ENCODE measurements around the gene SEC14L5. TPM values are rescaled to one million over a fixed set of nuclear protein-coding genes. Genes with fewer than 3 reads are reported as not detected.

Gene SEC14L5
- total RNA-seq, 1 donor from 2014 or later: 0.32 TPM

DNA sequence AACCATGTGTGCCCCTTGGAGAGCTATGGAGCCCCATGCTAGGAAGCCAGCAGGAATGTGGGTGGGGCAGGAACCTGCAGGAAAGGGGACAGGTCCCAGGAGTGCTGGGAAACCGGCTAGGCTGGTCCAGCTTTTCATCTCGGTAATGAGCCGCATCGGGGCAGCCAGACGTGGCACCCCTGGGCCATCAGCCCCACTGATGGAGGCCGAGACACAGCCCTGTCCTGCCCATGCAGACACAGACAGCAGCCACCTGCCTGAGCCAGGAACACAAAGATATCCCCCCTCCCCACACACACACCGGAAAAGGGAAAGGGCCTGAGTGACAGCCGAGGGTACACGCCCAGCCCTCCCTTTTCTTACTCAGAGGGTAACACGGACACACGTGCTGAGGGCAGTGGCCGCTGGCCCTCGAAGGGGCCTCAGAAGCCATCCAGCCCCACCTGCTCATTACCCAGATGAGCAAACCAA, 39.3 kb upstream of the SEC14L5 start:
- H3K4me1 ChIP-seq (ENCODE audit: insufficient read depth, low read length): peaks cover 20% of the 10 kb centered on the region
- no peak overlapping the region for H3K4me3 Mint-ChIP-seq (ENCODE audit: unreplicated experiment)
- no peak overlapping the region for H3K4me3 ChIP-seq (ENCODE audit: insufficient read depth, low read depth, low read length)
- no peak for TF ChIP-seq EZH2 (IDR thresholded peaks at IDR 0.05; ENCODE audit: insufficient read depth, low read length)
- TF ChIP-seq, protein P1, sequence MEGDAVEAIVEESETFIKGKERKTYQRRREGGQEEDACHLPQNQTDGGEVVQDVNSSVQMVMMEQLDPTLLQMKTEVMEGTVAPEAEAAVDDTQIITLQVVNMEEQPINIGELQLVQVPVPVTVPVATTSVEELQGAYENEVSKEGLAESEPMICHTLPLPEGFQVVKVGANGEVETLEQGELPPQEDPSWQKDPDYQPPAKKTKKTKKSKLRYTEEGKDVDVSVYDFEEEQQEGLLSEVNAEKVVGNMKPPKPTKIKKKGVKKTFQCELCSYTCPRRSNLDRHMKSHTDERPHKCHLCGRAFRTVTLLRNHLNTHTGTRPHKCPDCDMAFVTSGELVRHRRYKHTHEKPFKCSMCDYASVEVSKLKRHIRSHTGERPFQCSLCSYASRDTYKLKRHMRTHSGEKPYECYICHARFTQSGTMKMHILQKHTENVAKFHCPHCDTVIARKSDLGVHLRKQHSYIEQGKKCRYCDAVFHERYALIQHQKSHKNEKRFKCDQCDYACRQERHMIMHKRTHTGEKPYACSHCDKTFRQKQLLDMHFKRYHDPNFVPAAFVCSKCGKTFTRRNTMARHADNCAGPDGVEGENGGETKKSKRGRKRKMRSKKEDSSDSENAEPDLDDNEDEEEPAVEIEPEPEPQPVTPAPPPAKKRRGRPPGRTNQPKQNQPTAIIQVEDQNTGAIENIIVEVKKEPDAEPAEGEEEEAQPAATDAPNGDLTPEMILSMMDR (IDR thresholded peaks at IDR 0.05; ENCODE audit: insufficient read depth, low read depth, low read length): no peak
- no peak overlapping the region for H2AFZ ChIP-seq (ENCODE audit: low read depth, low read length)
- H3K27me3 Mint-ChIP-seq (ENCODE audit: low read depth, unreplicated experiment): no peaks in the 10 kb centered on the region
- no peaks in the 10 kb centered on the region for H3K36me3 Mint-ChIP-seq (ENCODE audit: low read depth, unreplicated experiment)
- H3K4me2 ChIP-seq (ENCODE audit: low read length): no peak overlapping the region
- peaks cover 2% of the 10 kb centered on the region for H3K9me3 ChIP-seq (ENCODE audit: insufficient read depth, low read depth, low read length)
- peaks cover 3% of the 10 kb centered on the region for H3K27me3 ChIP-seq (ENCODE audit: insufficient read depth, low read length)
- no peak for FAIRE-seq
- H3K9ac ChIP-seq (ENCODE audit: low read length): no peak overlapping the region
- no peaks in the 10 kb centered on the region for H3K79me2 ChIP-seq (ENCODE audit: insufficient read depth, low read length)
- H3K27ac ChIP-seq (ENCODE audit: low read depth, low read length): no peak overlapping the region
- H3K9me3 Mint-ChIP-seq (ENCODE audit: unreplicated experiment): no peaks in the 10 kb centered on the region
- peaks cover 18% of the 10 kb centered on the region for H3K4me1 Mint-ChIP-seq (ENCODE audit: low read depth, unreplicated experiment)
- no peaks in the 10 kb centered on the region for H3K36me3 ChIP-seq (ENCODE audit: insufficient read depth, low read length)
- no peaks in the 10 kb centered on the region for H4K20me1 ChIP-seq (ENCODE audit: insufficient read depth, low read length)
- peak overlapping the region; percentile 18 for H3K27ac Mint-ChIP-seq (ENCODE audit: unreplicated experiment)
- no peak for DNase-seq (ENCODE audit: low read depth)

DNA sequence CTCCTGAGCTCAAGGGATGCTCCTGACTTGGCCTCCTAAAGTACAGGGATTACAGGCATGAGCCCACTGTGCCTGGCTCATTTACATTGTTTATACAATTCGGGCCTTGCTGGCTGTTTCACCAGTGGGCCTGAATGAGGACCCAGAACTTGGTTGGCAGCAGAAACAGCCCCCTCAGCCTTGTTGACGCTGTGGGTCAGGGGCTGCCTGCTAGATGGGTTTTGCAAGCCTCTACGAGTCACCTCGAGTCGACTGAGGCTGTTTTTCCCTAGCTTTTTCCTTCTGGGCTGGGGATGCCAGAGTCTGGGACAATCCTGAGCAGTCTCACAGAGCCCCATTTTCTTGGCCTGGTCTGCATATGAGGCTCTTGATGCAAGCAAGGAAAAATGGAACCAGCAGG, 37.3 kb upstream of the SEC14L5 start:
- peaks cover 13% of the 10 kb centered on the region for H3K27me3 ChIP-seq (ENCODE audit: insufficient read depth, low read length)
- H2AFZ ChIP-seq (ENCODE audit: low read depth, low read length): no peak overlapping the region
- no peaks in the 10 kb centered on the region for H3K36me3 ChIP-seq (ENCODE audit: insufficient read depth, low read length)
- no peaks in the 10 kb centered on the region for H3K79me2 ChIP-seq (ENCODE audit: insufficient read depth, low read length)
- no peaks in the 10 kb centered on the region for H3K27me3 Mint-ChIP-seq (ENCODE audit: low read depth, unreplicated experiment)
- peaks cover 3% of the 10 kb centered on the region for H3K9me3 Mint-ChIP-seq (ENCODE audit: unreplicated experiment)
- no peaks in the 10 kb centered on the region for H4K20me1 ChIP-seq (ENCODE audit: insufficient read depth, low read length)
- no peak overlapping the region for H3K27ac Mint-ChIP-seq (ENCODE audit: unreplicated experiment)
- H3K4me1 ChIP-seq (ENCODE audit: insufficient read depth, low read length): peaks cover 10% of the 10 kb centered on the region
- H3K27ac ChIP-seq (ENCODE audit: low read depth, low read length): no peak overlapping the region
- TF ChIP-seq, protein P1 (IDR thresholded peaks at IDR 0.05; ENCODE audit: insufficient read depth, low read depth, low read length): no peak
- no peak for TF ChIP-seq EZH2 (IDR thresholded peaks at IDR 0.05; ENCODE audit: insufficient read depth, low read length)
- no peaks in the 10 kb centered on the region for H3K36me3 Mint-ChIP-seq (ENCODE audit: low read depth, unreplicated experiment)
- no peak overlapping the region for H3K4me2 ChIP-seq (ENCODE audit: low read length)
- H3K9ac ChIP-seq (ENCODE audit: low read length): no peak overlapping the region
- no peak overlapping the region for H3K4me3 ChIP-seq (ENCODE audit: insufficient read depth, low read depth, low read length)
- peaks cover under 1% of the 10 kb centered on the region for H3K9me3 ChIP-seq (ENCODE audit: insufficient read depth, low read depth, low read length)
- no peak for DNase-seq (ENCODE audit: low read depth)
- FAIRE-seq: no peak
- peaks cover 13% of the 10 kb centered on the region for H3K4me1 Mint-ChIP-seq (ENCODE audit: low read depth, unreplicated experiment)
- H3K4me3 Mint-ChIP-seq (ENCODE audit: unreplicated experiment): no peak overlapping the region

- no peaks in the 10 kb centered on the region for H3K4me1 ChIP-seq (ENCODE audit: insufficient read depth, low read length)
- no peak overlapping the region for H3K4me3 Mint-ChIP-seq (ENCODE audit: unreplicated experiment)
- H4K20me1 ChIP-seq (ENCODE audit: insufficient read depth, low read length): no peaks in the 10 kb centered on the region
- no peaks in the 10 kb centered on the region for H3K27me3 Mint-ChIP-seq (ENCODE audit: low read depth, unreplicated experiment)
- no peak for DNase-seq (ENCODE audit: low read depth)
- H3K27me3 ChIP-seq (ENCODE audit: insufficient read depth, low read length): peaks cover 13% of the 10 kb centered on the region
- no peak for TF ChIP-seq EZH2 (IDR thresholded peaks at IDR 0.05; ENCODE audit: insufficient read depth, low read length)
- TF ChIP-seq, protein P1 (IDR thresholded peaks at IDR 0.05; ENCODE audit: insufficient read depth, low read depth, low read length): no peak
- no peak for FAIRE-seq
- no peaks in the 10 kb centered on the region for H3K79me2 ChIP-seq (ENCODE audit: insufficient read depth, low read length)
- peaks cover 9% of the 10 kb centered on the region for H3K9me3 ChIP-seq (ENCODE audit: insufficient read depth, low read depth, low read length)
- no peak overlapping the region for H3K27ac Mint-ChIP-seq (ENCODE audit: unreplicated experiment)
- no peak overlapping the region for H3K9ac ChIP-seq (ENCODE audit: low read length)
- peaks cover 8% of the 10 kb centered on the region for H3K9me3 Mint-ChIP-seq (ENCODE audit: unreplicated experiment)
- H2AFZ ChIP-seq (ENCODE audit: low read depth, low read length): no peak overlapping the region
- H3K36me3 Mint-ChIP-seq (ENCODE audit: low read depth, unreplicated experiment): peaks cover 4% of the 10 kb centered on the region
- H3K36me3 ChIP-seq (ENCODE audit: insufficient read depth, low read length): no peaks in the 10 kb centered on the region
- H3K4me1 Mint-ChIP-seq (ENCODE audit: low read depth, unreplicated experiment): peaks cover 5% of the 10 kb centered on the region
- H3K4me3 ChIP-seq (ENCODE audit: insufficient read depth, low read depth, low read length): no peak overlapping the region
- H3K4me2 ChIP-seq (ENCODE audit: low read length): no peak overlapping the region
- H3K27ac ChIP-seq (ENCODE audit: low read depth, low read length): no peak overlapping the region
These were observed 35.3 kb upstream of the SEC14L5 start for GRCh38 chr16:4922721-4923342.

Measured in astrocyte (in vitro differentiated cells and primary cell).